ENCODE results near the gene SPTLC3. TPM values are rescaled to one million over a fixed set of nuclear protein-coding genes. Genes with fewer than 3 reads are reported as not detected.
A peak's percentile ranks its signal among the peaks of the same experiment; 100 is the strongest.

Gene SPTLC3
- total and polyA plus RNA-seq, 2 experiments from 2014 or later = 0.52 to 0.66 TPM

GRCh38 chr20:13147971-13148370 lies 139.2 kb downstream of the SPTLC3 start:
- Histone ChIP-seq H3K9me2 (ENCODE audit: insufficient read depth) (peaks cover 5% of the 10 kb centered on the region; the same call in 1 of the 2 replicates), H3F3A (replicated peaks; ENCODE audit: low read depth) (no peaks in the 10 kb centered on the region), H2AFZ (no peak overlapping the region), H3K27me3 (ENCODE audit: insufficient read depth) (no peaks in the 10 kb centered on the region), H3K36me3 (ENCODE audit: insufficient read depth) (no peaks in the 10 kb centered on the region), H3K4me3 (no peak overlapping the region), H4K20me1 (replicated peaks; ENCODE audit: insufficient read depth) (no peaks in the 10 kb centered on the region), H3K79me2 (replicated peaks; ENCODE audit: insufficient read depth) (no peaks in the 10 kb centered on the region), H3K27ac (ENCODE audit: low read depth) (no peak overlapping the region), H3K4me1 (ENCODE audit: insufficient read depth) (no peaks in the 10 kb centered on the region), H3K4me2 (no peak overlapping the region)
- H3K9me3 Mint-ChIP-seq = no peaks in the 10 kb centered on the region
- no peak for DNase-seq (ENCODE audit: low spot score)
- peaks cover 3% of the 10 kb centered on the region for H3K27me3 Mint-ChIP-seq (ENCODE audit: insufficient read depth, low read depth, poor library complexity)
- H3K4me3 Mint-ChIP-seq = no peak overlapping the region
- H3K27ac Mint-ChIP-seq = 0 out of 2 replicates have a peak overlapping the region, but pooled peaks have one; percentile 12
- no peaks in the 10 kb centered on the region for H3K36me3 Mint-ChIP-seq (ENCODE audit: low read depth)
- H3K4me1 Mint-ChIP-seq = peaks cover 12% of the 10 kb centered on the region
- no peak for ATAC-seq
- TF ChIP-seq CREB1 (CRISPR knock-in tag; IDR thresholded peaks at IDR 0.05; ENCODE audit: low read depth) (no peak), REST (IDR thresholded peaks at IDR 0.05; ENCODE audit: unreplicated experiment) (no peak), STAT1 (IDR thresholded peaks at IDR 0.05; ENCODE audit: unreplicated experiment) (no peak), ETS1 (IDR thresholded peaks at IDR 0.05) (no peak), JUNB (IDR thresholded peaks at IDR 0.05; ENCODE audit: unreplicated experiment) (no peak), ZNF462 (CRISPR knock-in tag; IDR thresholded peaks at IDR 0.05) (no peak), EZH2phosphoT487 (IDR thresholded peaks at IDR 0.05; ENCODE audit: unreplicated experiment) (no peak)
